HG03457 (cell line): ENCODE measurements around the gene PPFIA2.

Experiments
- ATAC-seq: cut with Tn5 transposase; IDR thresholded peaks from one replicate; pipeline ENCODE4 v1.9.1; 2021; ENCODE audit warnings: moderate number of reproducible peaks; ENCODE audit not compliant: unreplicated experiment

The PPFIA2 gene

GRCh38 chr12:81288651-81289050, 470.5 kb downstream of the PPFIA2 start:
- ATAC-seq, result no peak

- no peak for ATAC-seq
Measured at GRCh38 chr12:81284137-81284536, 475.0 kb downstream of the PPFIA2 start.

- ATAC-seq, result no peak
Measured at GRCh38 chr12:81274637-81275529, 484.3 kb downstream of the PPFIA2 start.

GRCh38 chr12:81270385-81270784, 488.8 kb downstream of the PPFIA2 start:
- no peak for ATAC-seq

GRCh38 chr12:81263072-81263471, 496.1 kb downstream of the PPFIA2 start:
- ATAC-seq, result no peak

- no peak for ATAC-seq
Measured at GRCh38 chr12:81261508-81262207, 497.5 kb downstream of the PPFIA2 start.

GRCh38 chr12:81259360-81259759, 499.8 kb downstream of the PPFIA2 start:
- no peak for ATAC-seq

GRCh38 chr12:81257947-81258551, 501.1 kb downstream of the PPFIA2 start:
- no peak for ATAC-seq

- no peak for ATAC-seq
Measured at GRCh38 chr12:81255947-81256346, 503.2 kb downstream of the PPFIA2 start.

GRCh38 chr12:81255456-81255855, 503.7 kb downstream of the PPFIA2 start:
- ATAC-seq, result no peak

GRCh38 chr12:81253360-81253759, 505.8 kb downstream of the PPFIA2 start:
- ATAC-seq, result no peak

- no peak for ATAC-seq
Measured at GRCh38 chr12:81252228-81252627, 506.9 kb downstream of the PPFIA2 start.

GRCh38 chr12:81249976-81250375, 509.2 kb downstream of the PPFIA2 start:
- ATAC-seq, result no peak

- no peak for ATAC-seq
Measured at GRCh38 chr12:81245907-81246570, 513.1 kb downstream of the PPFIA2 start.

- no peak for ATAC-seq
Measured at GRCh38 chr12:81245458-81245857, 513.7 kb downstream of the PPFIA2 start.

GRCh38 chr12:81231574-81232368, 527.4 kb downstream of the PPFIA2 start:
- ATAC-seq, result no peak

- ATAC-seq, result no peak
Measured at GRCh38 chr12:81229759-81230158, 529.4 kb downstream of the PPFIA2 start.

GRCh38 chr12:81224626-81225025, 534.5 kb downstream of the PPFIA2 start:
- no peak for ATAC-seq

- ATAC-seq, result no peak
Measured at GRCh38 chr12:81222846-81223592, 536.1 kb downstream of the PPFIA2 start.

GRCh38 chr12:81221681-81222080, 537.5 kb downstream of the PPFIA2 start:
- no peak for ATAC-seq
